Prostate gland (tissue), 2 donors: Measurements from ENCODE around the gene TMEM272. TPM values are rescaled to one million over a fixed set of nuclear protein-coding genes. Genes with fewer than 3 reads are reported as not detected.

Experiments used
- DNase-seq: peaks from one replicate; pipeline ENCODE4 v3.0.0-alpha.2; 2019; ENCODE audit warnings: low spot score
- H3K27ac ChIP-seq, 2 donors: fragments of 200-600 bp; sonication (generic); 2 replicates each; pipeline ENCODE4 v1.5.1; 2017 to 2019
- H3K27me3 ChIP-seq: fragments of 200-600 bp; sonication (generic); replicated peaks from 2 replicates; pipeline ENCODE4 v1.5.1; 2019; ENCODE audit not compliant: insufficient read depth
- H3K36me3 ChIP-seq, 2 donors: fragments of 200-600 bp; sonication (generic); 1 replicate in 1 of 2; 2 replicates in 1 of 2; pipeline versions ENCODE4 v1.5.1 to v1.8.1; 2017 to 2019
- H3K4me1 ChIP-seq: fragments of 200-600 bp; sonication (generic); replicated peaks from 2 replicates; pipeline ENCODE4 v1.5.1; 2019
- H3K4me3 ChIP-seq, 2 donors: fragments of 200-600 bp; sonication (generic); 2 replicates each; pipeline ENCODE4 v1.5.1; 2017 to 2019
- H3K9me3 ChIP-seq: fragments of 200-600 bp; sonication (generic); 2 replicates; pipeline ENCODE4 v1.5.1; 2017
- POLR2A ChIP-seq: fragments of 450-650 bp; IDR thresholded peaks from one replicate; pipeline ENCODE4 v1.6.1; 2016; ENCODE audit warnings: antibody characterized with exemption, mild to moderate bottlenecking
- POLR2AphosphoS5 ChIP-seq: sonication (generic); formaldehyde crosslinking; IDR thresholded peaks from one replicate; pipeline ENCODE4 v1.6.1; 2017; ENCODE audit warnings: antibody characterized with exemption
- WGBS: methylation state at CpG from one replicate; pipeline ENCODE4 v1.1.5; 2018; 5-methylcytosine and 5-hydroxymethylcytosine counted together
- intact Hi-C: fragments of 100-400 bp; cut with DNase I; formaldehyde crosslinking; loops from one replicate; pipeline ENCODE4 v1.14.2; 2022
- total RNA-seq, 2 donors: library from RNA; depleted of rRNA; stranded (reverse); fragments of >200 nt; gene quantifications; one replicate each; pipeline ENCODE4 v1.1.0, GENCODE V29; 2016
- TF ChIP-seq, protein P1 (sequence below), 4 experiments: fragments of 200-600 bp in 2 of 4; fragments of 450-650 bp in 2 of 4; sonication (generic) in 2 of 4; IDR thresholded peaks; 1 replicate in 3 of 4; 2 replicates in 1 of 4; pipeline ENCODE4 v1.5.1; 2016 to 2019; ENCODE audit warnings: antibody characterized with exemption in 4 of 4, mild to moderate bottlenecking in 2 of 4, moderate library complexity in 2 of 4

TMEM272 gene
- total RNA-seq, 2 donors from 2014 or later = 0.28 TPM; not detected in 1

DNA sequence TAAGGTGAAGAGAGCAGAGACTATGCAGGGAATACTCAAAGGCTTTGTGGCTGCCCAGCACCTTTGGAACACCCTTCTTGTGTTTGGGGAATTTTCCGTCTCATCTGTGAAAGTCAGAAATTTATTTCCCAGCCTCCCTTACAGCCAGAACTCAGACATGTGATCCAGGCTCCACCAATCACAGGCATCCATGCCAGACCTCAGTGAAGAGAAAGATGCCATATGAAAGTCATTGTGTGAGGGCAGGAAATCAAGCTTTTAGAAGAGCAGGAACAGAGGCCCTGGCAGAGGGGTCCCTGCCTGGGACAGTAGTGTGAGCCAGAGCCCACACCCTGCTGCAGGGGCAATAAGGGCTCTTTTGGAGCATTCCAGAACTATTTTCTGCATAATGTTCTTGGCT is 28.9 kb upstream of the TMEM272 start:
- H3K27me3 ChIP-seq = no peaks in the 10 kb centered on the region
- 100% methylated on average over 1 of the region's 1 CpG for WGBS
- H3K36me3 ChIP-seq = no peaks in the 10 kb centered on the region
- no peak overlapping the region for H3K4me3 ChIP-seq
- no peak for DNase-seq
- TF ChIP-seq, protein P1, sequence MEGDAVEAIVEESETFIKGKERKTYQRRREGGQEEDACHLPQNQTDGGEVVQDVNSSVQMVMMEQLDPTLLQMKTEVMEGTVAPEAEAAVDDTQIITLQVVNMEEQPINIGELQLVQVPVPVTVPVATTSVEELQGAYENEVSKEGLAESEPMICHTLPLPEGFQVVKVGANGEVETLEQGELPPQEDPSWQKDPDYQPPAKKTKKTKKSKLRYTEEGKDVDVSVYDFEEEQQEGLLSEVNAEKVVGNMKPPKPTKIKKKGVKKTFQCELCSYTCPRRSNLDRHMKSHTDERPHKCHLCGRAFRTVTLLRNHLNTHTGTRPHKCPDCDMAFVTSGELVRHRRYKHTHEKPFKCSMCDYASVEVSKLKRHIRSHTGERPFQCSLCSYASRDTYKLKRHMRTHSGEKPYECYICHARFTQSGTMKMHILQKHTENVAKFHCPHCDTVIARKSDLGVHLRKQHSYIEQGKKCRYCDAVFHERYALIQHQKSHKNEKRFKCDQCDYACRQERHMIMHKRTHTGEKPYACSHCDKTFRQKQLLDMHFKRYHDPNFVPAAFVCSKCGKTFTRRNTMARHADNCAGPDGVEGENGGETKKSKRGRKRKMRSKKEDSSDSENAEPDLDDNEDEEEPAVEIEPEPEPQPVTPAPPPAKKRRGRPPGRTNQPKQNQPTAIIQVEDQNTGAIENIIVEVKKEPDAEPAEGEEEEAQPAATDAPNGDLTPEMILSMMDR (IDR thresholded peaks at IDR 0.05) = no peak
- TF ChIP-seq POLR2A (no peak), POLR2AphosphoS5 (no peak)
- H3K4me1 ChIP-seq = no peaks in the 10 kb centered on the region
- H3K9me3 ChIP-seq = no peaks in the 10 kb centered on the region
- intact Hi-C loops = no loop called here
- no peak overlapping the region for H3K27ac ChIP-seq

DNA sequence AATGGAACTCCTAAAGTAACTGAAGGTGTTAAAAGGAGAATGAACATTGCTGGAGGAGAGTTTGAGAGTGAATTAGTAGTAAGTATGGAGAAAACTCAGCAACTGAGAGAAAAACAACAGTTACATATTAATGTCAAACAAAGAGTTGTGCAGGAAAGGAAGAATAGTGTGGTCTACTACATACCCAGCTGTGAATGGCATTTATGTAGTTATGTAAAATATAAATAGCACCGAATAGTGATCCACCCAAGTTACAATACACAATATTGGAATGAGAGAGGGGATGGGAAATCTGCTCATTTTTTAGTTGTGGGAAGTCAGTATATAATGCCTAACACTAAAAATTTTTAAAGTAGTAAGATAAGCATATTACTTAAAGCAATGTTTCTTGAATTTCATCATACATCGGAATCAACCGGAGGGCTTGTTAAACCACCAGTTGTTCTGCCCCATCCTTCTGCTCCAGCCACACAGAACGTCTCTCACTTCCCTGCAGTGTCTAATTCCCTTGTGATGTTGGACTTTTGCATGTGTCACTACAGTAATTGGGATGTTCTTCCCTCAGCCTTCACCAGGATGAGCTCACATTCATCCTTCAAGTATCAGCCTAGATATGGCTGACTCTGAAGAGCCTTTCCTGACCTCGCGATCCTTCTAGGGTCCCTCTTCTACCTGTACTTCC is 28.3 kb upstream of the TMEM272 start:
- no peak for DNase-seq
- Histone ChIP-seq H3K27ac (no peak overlapping the region), H3K9me3 (no peaks in the 10 kb centered on the region), H3K4me1 (no peaks in the 10 kb centered on the region), H3K36me3 (no peaks in the 10 kb centered on the region), H3K4me3 (no peak overlapping the region), H3K27me3 (no peaks in the 10 kb centered on the region)
- TF ChIP-seq POLR2A (no peak), POLR2AphosphoS5 (no peak)
- TF ChIP-seq, protein P1 (IDR thresholded peaks at IDR 0.05) = no peak
- intact Hi-C loops = no loop called here
- WGBS = 94% methylated on average over 6 of the region's 6 CpGs

DNA sequence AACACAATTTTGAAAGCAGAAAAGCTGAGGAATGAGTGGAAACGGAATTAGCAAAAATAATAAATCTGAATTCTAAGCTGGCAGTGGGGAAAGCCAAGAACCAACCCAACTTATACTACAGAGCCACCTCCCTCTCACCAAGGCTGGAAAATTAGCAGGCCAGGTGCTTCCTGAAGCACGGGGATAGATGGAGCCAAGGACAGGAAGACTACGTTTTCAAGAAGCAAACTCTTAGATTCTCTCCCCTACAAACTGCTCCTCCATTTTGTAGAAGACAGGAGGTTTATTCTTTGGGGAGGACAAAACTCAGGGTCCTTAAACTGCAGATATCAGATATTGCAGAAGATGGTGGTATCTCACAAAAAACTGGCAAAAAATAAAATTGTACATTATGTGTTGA is 25.6 kb upstream of the TMEM272 start:
- Histone ChIP-seq H3K9me3 (no peaks in the 10 kb centered on the region), H3K27me3 (no peaks in the 10 kb centered on the region), H3K4me3 (no peak overlapping the region), H3K27ac (no peak overlapping the region), H3K36me3 (no peaks in the 10 kb centered on the region), H3K4me1 (no peaks in the 10 kb centered on the region)
- WGBS = 73% methylated on average over 3 of the region's 3 CpGs
- no peak for DNase-seq
- intact Hi-C loops = no loop called here
- TF ChIP-seq, protein P1 (IDR thresholded peaks at IDR 0.05) = no peak
- TF ChIP-seq POLR2A = no peak
- TF ChIP-seq POLR2AphosphoS5 = no peak

DNA sequence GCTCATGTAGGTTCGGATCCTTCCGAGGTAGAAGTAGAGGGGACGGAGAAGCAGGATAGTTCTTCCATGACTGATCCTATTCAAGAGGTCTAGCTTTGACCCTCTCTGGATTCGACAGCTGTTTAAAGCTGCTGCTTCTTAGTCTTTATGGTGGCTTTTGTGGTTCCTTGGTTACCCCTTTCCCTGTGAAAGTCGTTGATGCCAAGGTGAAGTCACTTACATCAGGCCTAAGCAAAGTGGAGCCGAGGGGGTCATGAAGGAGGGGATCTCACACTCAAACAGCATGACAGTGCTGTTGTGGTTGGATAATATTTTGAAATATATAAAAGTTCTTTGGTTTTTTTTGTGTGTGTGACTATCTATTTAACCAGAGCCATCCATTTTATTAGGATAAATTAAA is 24.9 kb upstream of the TMEM272 start:
- 81% methylated on average over 6 of the region's 6 CpGs for WGBS
- H3K27me3 ChIP-seq = no peaks in the 10 kb centered on the region
- TF ChIP-seq POLR2AphosphoS5 (no peak), POLR2A (no peak)
- TF ChIP-seq, protein P1 (IDR thresholded peaks at IDR 0.05) = no peak
- H3K36me3 ChIP-seq = no peaks in the 10 kb centered on the region
- no peaks in the 10 kb centered on the region for H3K4me1 ChIP-seq
- H3K9me3 ChIP-seq = no peaks in the 10 kb centered on the region
- no peak for DNase-seq
- intact Hi-C loops = no loop called here
- no peak overlapping the region for H3K4me3 ChIP-seq
- H3K27ac ChIP-seq = no peak overlapping the region

DNA sequence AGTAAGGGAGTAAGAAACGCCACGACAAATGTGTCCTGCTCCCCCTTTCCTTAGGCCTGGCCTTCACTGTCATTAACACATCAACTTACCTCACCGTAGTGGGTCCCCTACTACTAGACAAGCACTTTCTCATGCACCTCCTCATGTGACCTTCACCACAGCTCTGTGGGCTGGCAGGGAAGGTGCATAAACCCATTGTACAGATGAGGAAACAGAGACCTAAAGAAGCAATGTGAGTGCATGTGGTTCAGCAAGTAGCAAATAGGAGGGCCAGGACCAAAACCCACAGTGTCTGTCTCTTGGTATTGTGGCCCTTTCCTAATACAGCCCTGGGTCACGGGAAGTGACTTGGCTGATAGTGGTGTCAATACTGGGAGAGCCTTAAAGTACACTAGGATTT is 22.1 kb upstream of the TMEM272 start:
- H3K27me3 ChIP-seq = no peaks in the 10 kb centered on the region
- H3K9me3 ChIP-seq = no peaks in the 10 kb centered on the region
- intact Hi-C loops = no loop called here
- no peak overlapping the region for H3K4me3 ChIP-seq
- TF ChIP-seq, protein P1 (IDR thresholded peaks at IDR 0.05) = no peak
- TF ChIP-seq POLR2A (no peak), POLR2AphosphoS5 (no peak)
- WGBS = 93% methylated on average over 4 of the region's 4 CpGs
- no peaks in the 10 kb centered on the region for H3K36me3 ChIP-seq
- H3K27ac ChIP-seq = no peak overlapping the region
- no peaks in the 10 kb centered on the region for H3K4me1 ChIP-seq
- DNase-seq = no peak
